ENCODE measurements around the gene CLASRP.

GRCh38 chr19:45057444-45057843 lies 18.6 kb downstream of the CLASRP start:
- no peak for TF ChIP-seq CTCF (IDR thresholded peaks at IDR 0.05; ENCODE audit: low read length)
- TF ChIP-seq EZH2 (optimal IDR thresholded peaks at IDR 0.05; ENCODE audit: low read depth, low read length): no peak
